ENCODE data around the gene XIRP2.

DNA sequence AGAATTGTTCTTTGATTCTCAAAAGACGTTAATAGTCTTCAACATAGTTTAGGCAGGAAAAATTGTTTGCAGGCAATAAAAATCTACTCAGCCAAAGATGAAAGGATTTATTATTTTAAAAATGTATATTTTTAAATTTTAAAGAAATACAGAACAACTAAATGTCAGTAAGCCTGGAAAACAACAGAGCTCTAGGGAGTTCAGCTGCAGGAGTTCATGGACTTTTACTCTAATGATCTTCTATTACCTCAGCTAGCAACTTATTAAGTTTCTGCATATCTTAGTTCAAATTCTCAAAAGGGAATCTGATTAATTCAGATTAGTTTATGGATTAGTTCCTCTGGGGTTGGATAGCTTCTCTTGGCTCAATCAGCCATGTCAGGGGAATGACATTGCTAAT is 17.9 kb upstream of the XIRP2 start:
- TF ChIP-seq, protein P1, sequence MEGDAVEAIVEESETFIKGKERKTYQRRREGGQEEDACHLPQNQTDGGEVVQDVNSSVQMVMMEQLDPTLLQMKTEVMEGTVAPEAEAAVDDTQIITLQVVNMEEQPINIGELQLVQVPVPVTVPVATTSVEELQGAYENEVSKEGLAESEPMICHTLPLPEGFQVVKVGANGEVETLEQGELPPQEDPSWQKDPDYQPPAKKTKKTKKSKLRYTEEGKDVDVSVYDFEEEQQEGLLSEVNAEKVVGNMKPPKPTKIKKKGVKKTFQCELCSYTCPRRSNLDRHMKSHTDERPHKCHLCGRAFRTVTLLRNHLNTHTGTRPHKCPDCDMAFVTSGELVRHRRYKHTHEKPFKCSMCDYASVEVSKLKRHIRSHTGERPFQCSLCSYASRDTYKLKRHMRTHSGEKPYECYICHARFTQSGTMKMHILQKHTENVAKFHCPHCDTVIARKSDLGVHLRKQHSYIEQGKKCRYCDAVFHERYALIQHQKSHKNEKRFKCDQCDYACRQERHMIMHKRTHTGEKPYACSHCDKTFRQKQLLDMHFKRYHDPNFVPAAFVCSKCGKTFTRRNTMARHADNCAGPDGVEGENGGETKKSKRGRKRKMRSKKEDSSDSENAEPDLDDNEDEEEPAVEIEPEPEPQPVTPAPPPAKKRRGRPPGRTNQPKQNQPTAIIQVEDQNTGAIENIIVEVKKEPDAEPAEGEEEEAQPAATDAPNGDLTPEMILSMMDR (IDR thresholded peaks at IDR 0.05 in 2 of 3, conservative IDR thresholded peaks at IDR 0.05 in 1 of 3; ENCODE audit: borderline replicate concordance in 1 of 3, insufficient read depth in 1 of 3, low read depth in 2 of 3, low read length in 2 of 3): no peak
- TF ChIP-seq POLR2A (IDR thresholded peaks at IDR 0.05; ENCODE audit: borderline replicate concordance, extremely low read depth, insufficient read depth, insufficient read length) (no peak), POLR2AphosphoS5 (IDR thresholded peaks at IDR 0.05; ENCODE audit: low read depth, low read length) (no peak), FOSL1 (IDR thresholded peaks at IDR 0.05; ENCODE audit: low read depth) (no peak)
- TF ChIP-seq, protein P2, sequence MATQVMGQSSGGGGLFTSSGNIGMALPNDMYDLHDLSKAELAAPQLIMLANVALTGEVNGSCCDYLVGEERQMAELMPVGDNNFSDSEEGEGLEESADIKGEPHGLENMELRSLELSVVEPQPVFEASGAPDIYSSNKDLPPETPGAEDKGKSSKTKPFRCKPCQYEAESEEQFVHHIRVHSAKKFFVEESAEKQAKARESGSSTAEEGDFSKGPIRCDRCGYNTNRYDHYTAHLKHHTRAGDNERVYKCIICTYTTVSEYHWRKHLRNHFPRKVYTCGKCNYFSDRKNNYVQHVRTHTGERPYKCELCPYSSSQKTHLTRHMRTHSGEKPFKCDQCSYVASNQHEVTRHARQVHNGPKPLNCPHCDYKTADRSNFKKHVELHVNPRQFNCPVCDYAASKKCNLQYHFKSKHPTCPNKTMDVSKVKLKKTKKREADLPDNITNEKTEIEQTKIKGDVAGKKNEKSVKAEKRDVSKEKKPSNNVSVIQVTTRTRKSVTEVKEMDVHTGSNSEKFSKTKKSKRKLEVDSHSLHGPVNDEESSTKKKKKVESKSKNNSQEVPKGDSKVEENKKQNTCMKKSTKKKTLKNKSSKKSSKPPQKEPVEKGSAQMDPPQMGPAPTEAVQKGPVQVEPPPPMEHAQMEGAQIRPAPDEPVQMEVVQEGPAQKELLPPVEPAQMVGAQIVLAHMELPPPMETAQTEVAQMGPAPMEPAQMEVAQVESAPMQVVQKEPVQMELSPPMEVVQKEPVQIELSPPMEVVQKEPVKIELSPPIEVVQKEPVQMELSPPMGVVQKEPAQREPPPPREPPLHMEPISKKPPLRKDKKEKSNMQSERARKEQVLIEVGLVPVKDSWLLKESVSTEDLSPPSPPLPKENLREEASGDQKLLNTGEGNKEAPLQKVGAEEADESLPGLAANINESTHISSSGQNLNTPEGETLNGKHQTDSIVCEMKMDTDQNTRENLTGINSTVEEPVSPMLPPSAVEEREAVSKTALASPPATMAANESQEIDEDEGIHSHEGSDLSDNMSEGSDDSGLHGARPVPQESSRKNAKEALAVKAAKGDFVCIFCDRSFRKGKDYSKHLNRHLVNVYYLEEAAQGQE (IDR thresholded peaks at IDR 0.05; ENCODE audit: low read depth): no peak
- TF ChIP-seq, protein P3, sequence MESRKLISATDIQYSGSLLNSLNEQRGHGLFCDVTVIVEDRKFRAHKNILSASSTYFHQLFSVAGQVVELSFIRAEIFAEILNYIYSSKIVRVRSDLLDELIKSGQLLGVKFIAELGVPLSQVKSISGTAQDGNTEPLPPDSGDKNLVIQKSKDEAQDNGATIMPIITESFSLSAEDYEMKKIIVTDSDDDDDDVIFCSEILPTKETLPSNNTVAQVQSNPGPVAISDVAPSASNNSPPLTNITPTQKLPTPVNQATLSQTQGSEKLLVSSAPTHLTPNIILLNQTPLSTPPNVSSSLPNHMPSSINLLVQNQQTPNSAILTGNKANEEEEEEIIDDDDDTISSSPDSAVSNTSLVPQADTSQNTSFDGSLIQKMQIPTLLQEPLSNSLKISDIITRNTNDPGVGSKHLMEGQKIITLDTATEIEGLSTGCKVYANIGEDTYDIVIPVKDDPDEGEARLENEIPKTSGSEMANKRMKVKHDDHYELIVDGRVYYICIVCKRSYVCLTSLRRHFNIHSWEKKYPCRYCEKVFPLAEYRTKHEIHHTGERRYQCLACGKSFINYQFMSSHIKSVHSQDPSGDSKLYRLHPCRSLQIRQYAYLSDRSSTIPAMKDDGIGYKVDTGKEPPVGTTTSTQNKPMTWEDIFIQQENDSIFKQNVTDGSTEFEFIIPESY (IDR thresholded peaks at IDR 0.05; ENCODE audit: extremely low read depth, insufficient replicate concordance, low read length): no peak
